ENCODE results near the gene GPC6.

GPC6 gene

GRCh38 chr13:94028234-94028633 lies 801.6 kb downstream of the GPC6 start:
- no peaks in the 10 kb centered on the region for H3K4me1 ChIP-seq (ENCODE audit: insufficient read depth, poor library complexity, severe bottlenecking)
- H3K4me3 ChIP-seq (ENCODE audit: severe bottlenecking) = no peak overlapping the region
- DNase-seq (ENCODE audit: low spot score) = no peak
- no peaks in the 10 kb centered on the region for H3K27me3 ChIP-seq (ENCODE audit: insufficient read depth, poor library complexity, severe bottlenecking)
- no peak for ATAC-seq (ENCODE audit: low read depth)
- no peaks in the 10 kb centered on the region for H3K9me3 ChIP-seq (ENCODE audit: severe bottlenecking)
- H3K27ac ChIP-seq (ENCODE audit: poor library complexity, severe bottlenecking) = no peak overlapping the region
- no peaks in the 10 kb centered on the region for H3K36me3 ChIP-seq (ENCODE audit: low read depth)
- no peak for TF ChIP-seq CTCF (IDR thresholded peaks at IDR 0.05; ENCODE audit: poor library complexity, severe bottlenecking)

DNA sequence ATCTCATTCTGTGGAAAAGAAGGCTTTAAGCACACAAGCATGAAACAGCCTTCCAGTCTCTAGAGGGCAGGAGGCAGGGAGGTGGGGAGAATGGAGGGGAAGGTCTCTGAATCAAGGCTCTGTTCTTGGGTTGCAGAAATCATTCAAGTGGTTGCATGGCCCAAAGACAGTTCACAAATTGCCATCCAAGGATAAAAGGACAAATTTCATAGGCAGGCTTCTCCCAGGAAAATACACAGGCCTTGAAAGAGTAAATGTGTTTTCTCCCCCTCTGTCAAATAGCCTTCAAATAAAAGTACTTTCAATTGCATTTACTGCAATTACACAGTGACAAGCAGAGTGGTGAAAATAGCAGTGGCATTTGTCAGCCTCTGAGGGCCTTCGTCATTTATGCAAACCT lies 802.0 kb downstream of the GPC6 start:
- H3K9me3 ChIP-seq (ENCODE audit: severe bottlenecking) = no peaks in the 10 kb centered on the region
- TF ChIP-seq CTCF (IDR thresholded peaks at IDR 0.05; ENCODE audit: poor library complexity, severe bottlenecking) = no peak
- no peak overlapping the region for H3K4me3 ChIP-seq (ENCODE audit: severe bottlenecking)
- H3K27ac ChIP-seq (ENCODE audit: poor library complexity, severe bottlenecking) = no peak overlapping the region
- H3K36me3 ChIP-seq (ENCODE audit: low read depth) = no peaks in the 10 kb centered on the region
- no peaks in the 10 kb centered on the region for H3K27me3 ChIP-seq (ENCODE audit: insufficient read depth, poor library complexity, severe bottlenecking)
- DNase-seq (ENCODE audit: low spot score) (no peak), ATAC-seq (ENCODE audit: low read depth) (no peak)
- H3K4me1 ChIP-seq (ENCODE audit: insufficient read depth, poor library complexity, severe bottlenecking) = no peaks in the 10 kb centered on the region

- no peak for ATAC-seq (ENCODE audit: low read depth)
- no peaks in the 10 kb centered on the region for H3K36me3 ChIP-seq (ENCODE audit: low read depth)
- H3K27me3 ChIP-seq (ENCODE audit: insufficient read depth, poor library complexity, severe bottlenecking) = no peaks in the 10 kb centered on the region
- H3K9me3 ChIP-seq (ENCODE audit: severe bottlenecking) = no peaks in the 10 kb centered on the region
- TF ChIP-seq CTCF (IDR thresholded peaks at IDR 0.05; ENCODE audit: poor library complexity, severe bottlenecking) = no peak
- no peak overlapping the region for H3K27ac ChIP-seq (ENCODE audit: poor library complexity, severe bottlenecking)
- no peaks in the 10 kb centered on the region for H3K4me1 ChIP-seq (ENCODE audit: insufficient read depth, poor library complexity, severe bottlenecking)
- H3K4me3 ChIP-seq (ENCODE audit: severe bottlenecking) = no peak overlapping the region
- DNase-seq (ENCODE audit: low spot score) = no peak
Measured at GRCh38 chr13:94030415-94031119, 804.0 kb downstream of the GPC6 start.

GRCh38 chr13:94031609-94032008 lies 805.0 kb downstream of the GPC6 start:
- Histone ChIP-seq H3K9me3 (ENCODE audit: severe bottlenecking) (no peaks in the 10 kb centered on the region), H3K27me3 (ENCODE audit: insufficient read depth, poor library complexity, severe bottlenecking) (no peaks in the 10 kb centered on the region), H3K4me1 (ENCODE audit: insufficient read depth, poor library complexity, severe bottlenecking) (no peaks in the 10 kb centered on the region), H3K4me3 (ENCODE audit: severe bottlenecking) (no peak overlapping the region), H3K36me3 (ENCODE audit: low read depth) (no peaks in the 10 kb centered on the region), H3K27ac (ENCODE audit: poor library complexity, severe bottlenecking) (no peak overlapping the region)
- DNase-seq (ENCODE audit: low spot score) (no peak), ATAC-seq (ENCODE audit: low read depth) (no peak)
- TF ChIP-seq CTCF (IDR thresholded peaks at IDR 0.05; ENCODE audit: poor library complexity, severe bottlenecking) = no peak

DNA sequence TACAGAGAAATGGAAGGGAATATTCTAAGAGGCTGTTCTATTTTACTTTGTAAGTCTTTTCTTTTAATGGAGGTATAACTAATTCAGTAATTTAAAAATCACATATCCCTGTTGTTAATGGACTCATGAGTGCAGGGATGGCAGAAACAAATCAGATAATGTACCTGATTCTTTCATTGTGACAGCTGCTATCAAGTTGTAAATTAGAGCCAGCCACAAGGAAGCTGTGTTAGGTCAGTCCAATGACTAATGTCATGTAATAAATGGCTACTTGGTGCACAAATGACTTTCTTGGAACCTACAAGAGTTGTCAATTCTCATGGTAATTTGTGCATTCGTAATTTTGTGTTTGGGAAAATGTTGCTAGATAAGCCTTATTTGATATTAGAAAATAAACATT lies 806.5 kb downstream of the GPC6 start:
- H3K27me3 ChIP-seq (ENCODE audit: insufficient read depth, poor library complexity, severe bottlenecking) = no peaks in the 10 kb centered on the region
- H3K27ac ChIP-seq (ENCODE audit: poor library complexity, severe bottlenecking) = no peak overlapping the region
- no peak for TF ChIP-seq CTCF (IDR thresholded peaks at IDR 0.05; ENCODE audit: poor library complexity, severe bottlenecking)
- no peaks in the 10 kb centered on the region for H3K36me3 ChIP-seq (ENCODE audit: low read depth)
- no peaks in the 10 kb centered on the region for H3K4me1 ChIP-seq (ENCODE audit: insufficient read depth, poor library complexity, severe bottlenecking)
- no peak overlapping the region for H3K4me3 ChIP-seq (ENCODE audit: severe bottlenecking)
- ATAC-seq (ENCODE audit: low read depth) (no peak), DNase-seq (ENCODE audit: low spot score) (no peak)
- H3K9me3 ChIP-seq (ENCODE audit: severe bottlenecking) = no peaks in the 10 kb centered on the region
